ENCODE data around the gene PIGL.

GRCh38 chr17:16306211-16306610, 89.2 kb downstream of the PIGL start:
- TF ChIP-seq EZH2 (IDR thresholded peaks at IDR 0.05; ENCODE audit: insufficient read depth, poor library complexity, severe bottlenecking) (no peak), EZH2phosphoT487 (IDR thresholded peaks at IDR 0.05; ENCODE audit: insufficient read depth, low read depth) (no peak)
